HG02970 (cell line): ENCODE measurements around the gene DGCR6L.
"Not testable (repeated sequence)": the region's sequence is repeated elsewhere in the genome, so short reads cannot be mapped to it uniquely, and the experiment has no call there.

ENCODE experiments used
- ATAC-seq: cut with Tn5 transposase; IDR thresholded peaks from one replicate; pipeline ENCODE4 v1.9.1; 2021; ENCODE audit warnings: mild to moderate bottlenecking, moderate library complexity, moderate number of reproducible peaks; ENCODE audit not compliant: unreplicated experiment, low FRiP score

The DGCR6L gene

GRCh38 chr22:20310773-20311172 lies 9.1 kb downstream of the DGCR6L start:
- ATAC-seq, result not testable (repeated sequence)

- not testable (repeated sequence) for ATAC-seq
Measured at GRCh38 chr22:20310180-20310579, 9.7 kb downstream of the DGCR6L start.

DNA sequence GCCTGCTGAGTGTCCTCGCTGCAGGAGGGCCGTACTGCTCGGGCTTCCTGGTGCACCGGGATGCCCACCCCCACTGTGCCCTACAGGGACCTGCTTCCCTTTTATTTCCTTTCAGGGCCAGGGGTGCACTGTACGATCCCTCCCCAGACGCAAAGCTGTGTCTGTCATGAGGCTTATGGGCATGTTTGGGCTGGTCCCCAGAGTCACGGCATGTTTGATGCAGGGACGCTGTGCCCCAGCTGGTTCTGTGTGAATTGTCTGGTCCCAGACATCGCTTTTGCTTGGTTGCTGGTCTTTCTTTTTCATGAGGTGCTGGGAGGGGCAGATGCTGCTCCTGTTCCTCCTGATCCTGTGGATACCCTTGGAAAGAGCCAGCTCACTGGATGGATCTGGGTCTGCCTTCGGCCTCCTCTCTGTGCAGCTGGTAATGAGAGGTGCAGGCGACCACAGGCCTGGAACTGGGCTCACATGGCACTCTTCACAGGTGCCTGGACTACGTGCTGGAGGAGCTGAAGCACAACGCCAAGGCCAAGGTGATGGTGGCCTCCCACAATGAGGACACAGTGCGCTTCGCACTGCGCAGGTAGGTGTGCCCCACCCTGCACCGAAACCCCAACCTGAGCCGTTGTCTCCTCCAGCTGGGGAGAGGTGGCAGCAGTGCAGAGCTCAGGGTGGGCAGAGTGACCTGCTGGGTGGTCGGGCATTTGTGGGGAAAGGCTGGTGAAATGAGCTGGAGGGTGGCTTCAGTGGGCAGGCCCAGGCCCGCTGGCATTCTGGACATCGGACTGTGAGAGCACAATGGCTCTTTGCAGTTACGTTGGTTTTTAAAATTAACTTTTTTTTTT lies 10.8 kb downstream of the DGCR6L start:
- not testable (repeated sequence) for ATAC-seq

DNA sequence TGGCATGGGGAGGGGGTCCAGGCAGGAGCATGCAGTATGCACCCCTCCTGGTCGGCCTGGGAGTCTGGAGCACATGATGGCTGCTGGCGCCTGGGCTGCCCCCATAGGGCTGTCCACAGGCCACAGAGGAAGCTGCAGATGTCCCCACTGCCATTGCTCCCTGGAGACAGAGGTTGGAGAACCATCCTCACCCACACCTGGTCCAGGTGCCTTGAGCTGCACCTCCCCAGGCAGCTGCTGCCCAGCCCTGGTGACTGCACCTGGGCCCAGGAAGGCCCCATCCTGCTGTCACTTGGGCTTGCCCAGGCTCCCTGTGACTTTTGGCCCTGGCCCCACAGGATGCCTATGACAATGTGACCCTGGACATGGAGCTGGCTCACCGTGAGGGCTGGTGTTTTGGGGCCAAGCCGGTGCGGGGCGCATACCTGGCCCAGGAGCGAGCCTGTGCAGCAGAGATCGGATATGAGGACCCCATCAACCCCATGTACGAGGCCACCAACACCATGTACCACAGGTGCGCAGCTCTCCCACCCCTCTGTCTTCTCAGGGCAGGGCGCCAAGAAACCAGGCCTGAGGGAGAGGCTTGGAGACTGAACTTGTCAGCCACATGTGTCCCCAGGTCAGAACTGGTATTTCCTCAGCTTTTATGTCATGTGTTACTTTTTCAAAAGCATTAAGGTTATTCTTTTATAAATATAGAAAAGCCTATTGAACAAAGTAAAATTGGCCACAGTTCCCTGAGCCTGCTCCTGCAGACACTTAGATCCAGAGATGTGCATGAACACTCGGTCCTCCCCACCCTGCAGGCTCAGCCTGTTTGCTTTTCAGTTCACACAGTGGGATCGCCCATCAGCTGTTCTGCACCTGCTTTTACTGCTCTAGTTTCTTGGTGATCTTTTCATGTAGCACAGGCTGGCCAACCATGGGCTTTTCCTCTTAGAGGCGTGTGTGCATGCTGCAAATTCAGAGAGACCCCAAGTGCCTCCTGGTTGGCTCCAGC lies 12.1 kb downstream of the DGCR6L start:
- ATAC-seq, result not testable (repeated sequence)

DNA sequence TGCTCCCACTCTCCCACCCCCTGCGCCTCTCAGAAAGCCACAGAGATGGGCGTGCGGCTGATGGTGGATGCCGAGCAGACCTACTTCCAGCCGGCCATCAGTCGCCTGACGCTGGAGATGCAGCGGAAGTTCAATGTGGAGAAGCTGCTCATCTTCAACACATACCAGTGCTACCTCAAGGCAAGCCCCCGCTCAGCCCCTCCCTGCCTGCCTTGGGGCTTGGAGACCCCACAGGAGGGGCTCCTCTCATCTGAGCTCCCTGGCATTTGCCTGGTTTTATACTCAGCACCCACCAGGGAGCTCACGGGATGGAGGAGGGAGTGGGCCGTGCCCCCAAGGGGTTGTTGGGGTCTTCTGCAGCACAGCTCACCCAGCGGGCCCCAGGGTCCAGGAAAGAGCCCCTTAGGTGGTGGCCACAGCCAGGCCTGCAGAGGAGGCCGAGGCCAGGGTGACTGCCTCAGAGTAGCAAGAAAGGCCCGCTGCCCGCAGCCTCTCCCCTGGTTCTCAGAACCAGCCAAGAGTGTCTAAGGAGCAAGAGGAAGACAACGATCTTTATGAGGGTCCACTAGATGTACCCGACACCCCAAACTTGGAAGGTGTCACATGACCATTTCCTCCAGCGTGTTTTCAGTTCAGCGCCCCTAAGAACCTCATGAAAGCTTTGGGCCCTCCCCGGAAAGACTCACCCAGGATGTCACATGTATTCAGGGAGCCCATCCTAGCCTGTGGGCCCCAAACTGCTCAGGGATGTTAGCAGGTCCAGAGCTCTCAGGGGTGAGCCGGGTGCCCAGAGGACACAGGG lies 13.0 kb downstream of the DGCR6L start:
- ATAC-seq, result not testable (repeated sequence)

- no peak for ATAC-seq
Measured at GRCh38 chr22:20305894-20306645, 13.8 kb downstream of the DGCR6L start.

DNA sequence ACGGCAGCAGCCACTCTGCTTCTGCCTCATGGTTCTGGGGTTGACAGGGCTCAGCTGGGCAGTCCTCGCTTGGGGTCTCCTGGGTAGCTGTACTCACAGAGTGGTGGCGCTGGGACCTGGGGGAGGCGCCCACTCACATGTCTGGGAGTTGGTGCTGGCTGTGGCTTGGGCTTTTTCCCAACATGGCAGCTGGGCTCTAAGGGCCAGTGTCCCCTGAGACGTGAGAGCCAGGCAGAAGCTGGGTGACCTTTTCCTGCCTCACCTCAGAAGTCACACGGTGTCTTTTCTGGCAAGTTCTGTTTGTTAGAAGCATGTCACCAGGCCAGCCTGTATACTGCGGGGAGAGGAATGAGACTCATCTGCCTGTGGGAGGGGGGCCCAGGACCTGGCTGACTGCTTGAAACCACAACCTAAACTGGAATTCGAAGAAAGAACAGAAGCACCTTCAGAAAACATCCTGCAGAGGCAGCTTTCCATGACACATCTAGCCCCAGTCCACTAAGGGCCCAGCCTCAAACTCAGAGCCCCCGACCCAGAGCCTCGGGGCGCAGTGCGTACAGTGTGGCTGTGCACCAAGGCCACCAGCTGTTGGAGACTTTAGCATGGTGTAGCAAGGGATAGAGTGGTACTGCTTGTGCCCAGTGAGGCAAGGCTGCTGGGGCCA lies 14.5 kb downstream of the DGCR6L start:
- not testable (repeated sequence) for ATAC-seq

GRCh38 chr22:20304646-20305045 lies 15.2 kb downstream of the DGCR6L start:
- ATAC-seq, result no peak

DNA sequence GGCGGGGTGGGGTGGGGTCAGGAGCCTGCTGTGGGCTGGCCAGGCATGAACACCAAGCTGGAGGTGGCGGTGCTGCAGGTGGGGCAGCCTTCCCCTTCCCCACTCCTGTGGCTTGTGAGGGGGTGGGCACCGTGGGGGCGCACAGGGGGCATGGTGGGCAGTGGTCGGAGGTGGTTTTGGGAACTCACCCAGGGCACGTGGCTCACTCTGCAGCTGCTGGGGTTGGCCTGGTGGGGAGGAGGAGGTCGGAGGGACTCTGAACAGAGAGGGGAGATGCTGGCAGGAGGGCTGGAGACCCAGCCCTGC lies 16.7 kb downstream of the DGCR6L start:
- ATAC-seq, result not testable (repeated sequence)

GRCh38 chr22:20302438-20303228 lies 17.2 kb downstream of the DGCR6L start:
- ATAC-seq, result no peak

GRCh38 chr22:20299746-20300136 lies 20.1 kb downstream of the DGCR6L start:
- ATAC-seq, result no peak

DNA sequence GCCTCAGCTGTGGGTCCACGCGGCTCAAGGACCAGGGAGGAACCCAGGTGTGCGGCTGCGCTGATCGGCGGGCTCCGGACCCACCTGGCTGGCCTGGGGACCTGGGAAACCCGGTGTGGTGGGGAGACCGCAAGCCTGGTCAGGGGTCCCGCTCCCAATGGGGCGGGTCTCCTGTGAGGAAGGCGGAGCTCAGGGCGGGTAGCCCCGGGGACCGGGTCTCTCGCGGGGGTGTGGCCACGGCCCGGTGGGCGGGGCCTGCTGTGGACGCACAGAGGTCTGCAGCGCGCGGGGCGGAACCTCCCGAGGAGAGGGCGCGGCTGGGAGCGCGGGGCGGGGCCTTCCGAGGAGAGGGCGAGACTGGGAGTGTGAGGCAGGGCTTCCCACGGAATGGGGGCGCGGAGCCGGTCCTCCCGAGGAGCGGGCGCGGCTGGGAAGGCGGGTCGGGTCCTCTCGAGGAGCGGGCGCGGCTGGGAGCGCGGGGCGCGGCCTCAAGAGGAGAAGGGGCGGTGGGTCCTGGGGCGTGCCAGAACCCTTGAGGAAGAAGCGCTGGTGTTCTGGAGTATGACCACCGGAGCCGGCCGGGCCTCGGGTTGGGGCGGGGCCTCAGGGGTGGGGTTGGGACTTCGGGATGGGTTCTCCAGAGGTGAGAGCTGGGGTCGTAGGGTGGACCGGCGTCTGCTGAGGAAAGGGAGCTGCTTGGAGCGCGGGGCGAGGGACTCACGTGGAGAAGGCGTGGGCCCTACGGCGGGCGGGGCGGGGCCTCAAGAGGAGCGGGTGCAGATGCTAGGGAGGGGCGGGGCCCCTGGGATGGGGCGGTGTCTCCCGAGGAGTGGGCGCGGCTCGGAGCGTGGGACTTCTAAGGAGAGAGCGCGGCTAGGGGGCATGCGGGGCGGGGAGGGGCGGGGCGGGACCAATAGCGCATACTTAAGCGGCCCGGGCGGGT lies 20.8 kb downstream of the DGCR6L start:
- ATAC-seq, result no peak

- ATAC-seq, result no peak
Measured at GRCh38 chr22:20298110-20298802, 21.6 kb downstream of the DGCR6L start.

GRCh38 chr22:20297414-20298109 lies 22.3 kb downstream of the DGCR6L start:
- no peak for ATAC-seq

- no peak for ATAC-seq
Measured at GRCh38 chr22:20296598-20296997, 23.3 kb downstream of the DGCR6L start.
